Common myeloid progenitor, CD34-positive (primary cell): ENCODE data around the gene EXOC6.

Experiments used
- CTCF ChIA-PET: fragments of 350-600 bp; sonication (Branson Sonifier 250); formaldehyde crosslinking; loops from one replicate; lab custom pipeline; 2021; ENCODE audit warnings: antibody characterized with exemption; lab: Charles Lee
- POLR2A ChIA-PET: fragments of 350-600 bp; sonication (Branson Sonifier 250); formaldehyde crosslinking; loops from one replicate; lab custom pipeline; 2021; ENCODE audit warnings: antibody characterized with exemption; lab: Charles Lee
- DNase-seq, 3 donors: peaks; one replicate each; pipeline versions ENCODE4 v3.0.0 to v3.0.0-alpha.2; 2013
- H3K27ac ChIP-seq, 2 experiments: 1 replicate in 1 of 2; 2 replicates in 1 of 2; pipeline ENCODE4 v1.7.0; 2013; ENCODE audit warnings: inconsistent platforms in 2 of 2, low read length in 2 of 2, mild to moderate bottlenecking in 2 of 2, low read depth in 1 of 2, moderate library complexity in 1 of 2; ENCODE audit not compliant: severe bottlenecking in 2 of 2, insufficient read depth in 1 of 2, poor library complexity in 1 of 2
- H3K27me3 ChIP-seq, 5 experiments: replicated peaks in 2 of 5; 1 replicate in 3 of 5; 2 replicates in 2 of 5; pipeline versions ENCODE4 v1.6.1 to v1.7.0; 2013; ENCODE audit warnings: low read length in 4 of 5, mild to moderate bottlenecking in 2 of 5, moderate library complexity in 2 of 5, inconsistent platforms in 1 of 5; ENCODE audit not compliant: insufficient read depth in 5 of 5, control insufficient read depth in 4 of 5
- H3K36me3 ChIP-seq, 4 experiments: 1 replicate in 2 of 4; 2 replicates in 2 of 4; pipeline versions ENCODE4 v1.6.1 to v1.7.0; 2013; ENCODE audit warnings: low read length in 3 of 4, control low read depth in 1 of 4, mild to moderate bottlenecking in 1 of 4; ENCODE audit not compliant: control insufficient read depth in 4 of 4, insufficient read depth in 4 of 4
- H3K4me1 ChIP-seq, 4 experiments: 1 replicate in 3 of 4; 2 replicates in 1 of 4; pipeline versions ENCODE4 v1.6.1 to v1.7.1; 2013; ENCODE audit warnings: low read length in 3 of 4, mild to moderate bottlenecking in 3 of 4, control low read depth in 1 of 4, inconsistent platforms in 1 of 4, moderate library complexity in 1 of 4; ENCODE audit not compliant: control insufficient read depth in 4 of 4, insufficient read depth in 4 of 4; ENCODE audit errors: control extremely low read depth in 1 of 4
- H3K4me3 ChIP-seq, 7 experiments: 1 replicate in 4 of 7; 2 replicates in 3 of 7; pipeline versions ENCODE4 v1.5.1 to v1.7.0; 2013; ENCODE audit warnings: mild to moderate bottlenecking in 7 of 7, low read length in 6 of 7, moderate library complexity in 6 of 7, inconsistent platforms in 2 of 7, low read depth in 2 of 7, control low read depth in 1 of 7; ENCODE audit not compliant: insufficient read depth in 4 of 7, control insufficient read depth in 1 of 7; ENCODE audit errors: extremely low read depth in 1 of 7
- H3K9me3 ChIP-seq, 5 experiments: 1 replicate in 4 of 5; 2 replicates in 1 of 5; pipeline versions ENCODE4 v1.6.1 to v1.7.1; 2013; ENCODE audit warnings: low read length in 4 of 5, mild to moderate bottlenecking in 2 of 5, inconsistent platforms in 1 of 5, low read depth in 1 of 5, moderate library complexity in 1 of 5; ENCODE audit not compliant: control insufficient read depth in 4 of 5, insufficient read depth in 2 of 5; ENCODE audit errors: control extremely low read depth in 1 of 5
- WGBS: methylation state at CpG from one replicate; pipeline ENCODE4 v1.1.5; 2013; ENCODE audit not compliant: insufficient coverage; 5-methylcytosine and 5-hydroxymethylcytosine counted together

EXOC6 gene

GRCh38 chr10:92846344-92846743 is 2.0 kb upstream of the EXOC6 start:
- Histone ChIP-seq H3K27me3 (no peaks in the 10 kb centered on the region), H3K36me3 (no peaks in the 10 kb centered on the region), H3K27ac (peak overlapping the region in 1 of 2 experiments; percentile 45), H3K4me3 (peak overlapping the region in 4 of 7 experiments; percentile 21 to 63 (median 35)), H3K4me1 (peaks cover 37 to 59% (median 49%) of the 10 kb centered on the region in 4 experiments), H3K9me3 (peaks cover 0 to 2% (median 0%) of the 10 kb centered on the region in 5 experiments)
- ChIA-PET POLR2A (interaction anchor here (3.9 kb wide), 1 partner anchor 156 kb away, joined by 26 read pairs; the partner anchor contains the start of gene HHEX), CTCF (interaction anchor here (0.8 to 11.7 kb wide), 14 partner anchors 9 to 148 kb away, joined by 3 to 69 read pairs (median 4); no protein-coding TSS in a partner anchor)
- DNase-seq = peak in 2 of 3 donors; percentile 58
- 100% methylated on average over 1 of the region's 3 CpGs for WGBS

- CTCF ChIA-PET = interaction anchor here (0.6 to 11.7 kb wide), 18 partner anchors 9 to 255 kb away, joined by 3 to 69 read pairs (median 4); no protein-coding TSS in a partner anchor
- no peak overlapping the region for H3K27ac ChIP-seq
- H3K4me1 ChIP-seq = peaks cover 37 to 59% (median 49%) of the 10 kb centered on the region in 4 experiments
- H3K4me3 ChIP-seq = no peak overlapping the region
- peaks cover 0 to 2% (median 0%) of the 10 kb centered on the region in 5 experiments for H3K9me3 ChIP-seq
- no peak for DNase-seq
- WGBS = 100% methylated on average over 1 of the region's 2 CpGs
- no peaks in the 10 kb centered on the region for H3K36me3 ChIP-seq
- POLR2A ChIA-PET = interaction anchor here (3.9 kb wide), 1 partner anchor 156 kb away, joined by 26 read pairs; the partner anchor contains the start of gene HHEX
- H3K27me3 ChIP-seq = no peaks in the 10 kb centered on the region
Observed at GRCh38 chr10:92846854-92847201, 1.5 kb upstream of the EXOC6 start.

- peaks cover 0 to 2% (median 0%) of the 10 kb centered on the region in 5 experiments for H3K9me3 ChIP-seq
- H3K27me3 ChIP-seq = no peaks in the 10 kb centered on the region
- 100% methylated on average over 1 of the region's 4 CpGs for WGBS
- H3K4me1 ChIP-seq = peaks cover 37 to 59% (median 49%) of the 10 kb centered on the region in 4 experiments
- POLR2A ChIA-PET = interaction anchor here (3.9 kb wide), 1 partner anchor 157 kb away, joined by 26 read pairs; the partner anchor contains the start of gene HHEX
- CTCF ChIA-PET = interaction anchor here (0.6 to 11.7 kb wide), 14 partner anchors 10 to 256 kb away, joined by 3 to 69 read pairs (median 4); no protein-coding TSS in a partner anchor
- H3K4me3 ChIP-seq = peak overlapping the region in 3 of 7 experiments; percentile 80 to 87 (median 86)
- no peak overlapping the region for H3K27ac ChIP-seq
- DNase-seq = no peak
- no peaks in the 10 kb centered on the region for H3K36me3 ChIP-seq
Observed at GRCh38 chr10:92847202-92847864, 987 bp upstream of the EXOC6 start.

DNA sequence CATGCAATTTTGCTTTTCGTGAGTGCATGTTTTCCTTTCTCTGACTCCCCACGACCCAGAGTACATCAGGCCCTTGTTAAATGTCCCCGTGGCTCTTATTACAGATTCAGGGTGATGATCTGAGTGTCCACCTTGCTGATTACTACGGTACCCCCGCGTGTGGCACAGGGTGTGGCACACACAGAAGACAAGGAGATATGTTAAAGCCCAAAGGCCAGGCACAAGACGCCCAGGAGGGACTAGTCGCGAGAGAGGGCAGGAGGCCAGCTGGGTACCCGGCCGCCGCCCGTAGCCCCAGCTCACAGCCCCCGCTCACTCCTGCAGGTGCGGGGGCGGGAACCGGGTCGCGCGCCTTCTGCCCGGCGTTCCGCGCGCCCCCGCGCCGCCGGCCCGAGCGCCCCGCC is 281 bp upstream of the EXOC6 start:
- Histone ChIP-seq H3K4me3 (peak overlapping the region; percentile 78 to 94 (median 87)), H3K4me1 (peaks cover 36 to 55% (median 46%) of the 10 kb centered on the region in 4 experiments), H3K36me3 (no peaks in the 10 kb centered on the region), H3K27me3 (no peaks in the 10 kb centered on the region), H3K9me3 (peaks cover 0 to 2% (median 0%) of the 10 kb centered on the region in 5 experiments), H3K27ac (peak overlapping the region in 1 of 2 experiments; percentile 86)
- ChIA-PET CTCF (interaction anchor here (0.9 to 11.7 kb wide), 11 partner anchors 10 to 257 kb away, joined by 3 to 69 read pairs (median 4); no protein-coding TSS in a partner anchor), POLR2A (interaction anchor here (0.6 to 3.9 kb wide), 2 partner anchors 20 to 158 kb away, joined by 3 to 26 read pairs; partner anchors contain the start of gene HHEX)
- under 1% methylated on average over 29 of the region's 32 CpGs for WGBS
- no peak for DNase-seq

DNA sequence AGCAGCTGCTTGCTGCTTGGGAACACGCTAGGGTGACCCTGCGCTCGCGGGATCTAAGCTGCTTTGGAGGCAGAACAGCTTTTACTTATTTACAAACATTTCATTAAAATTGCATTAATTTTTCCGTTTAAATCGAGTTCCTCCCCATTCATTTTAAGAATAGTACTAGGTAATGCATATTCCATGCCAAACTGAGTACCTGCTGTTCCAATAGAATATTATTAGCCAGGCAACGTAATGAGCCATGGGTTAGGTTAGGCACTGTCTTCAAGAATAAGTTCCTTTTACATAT is 860 bp downstream of the EXOC6 start:
- peak in 1 of 3 donors; percentile 60 for DNase-seq
- POLR2A ChIA-PET = interaction anchor here (3.9 kb wide), 1 partner anchor 159 kb away, joined by 26 read pairs; the partner anchor contains the start of gene HHEX

GRCh38 chr10:92849576-92850090 is 1.3 kb downstream of the EXOC6 start:
- CTCF ChIA-PET = interaction anchor here (1.1 to 11.7 kb wide), 6 partner anchors 12 to 152 kb away, joined by 3 to 69 read pairs (median 6); no protein-coding TSS in a partner anchor
- POLR2A ChIA-PET = interaction anchor here (3.9 kb wide), 1 partner anchor 159 kb away, joined by 26 read pairs; the partner anchor contains the start of gene HHEX
- Histone ChIP-seq H3K9me3 (peaks cover 0 to 2% (median 0%) of the 10 kb centered on the region in 5 experiments), H3K4me1 (peaks cover 27 to 48% (median 39%) of the 10 kb centered on the region in 4 experiments), H3K36me3 (no peaks in the 10 kb centered on the region), H3K27me3 (no peaks in the 10 kb centered on the region), H3K4me3 (peak overlapping the region in 6 of 7 experiments; percentile 78 to 94 (median 86)), H3K27ac (peak overlapping the region in 1 of 2 experiments; percentile 86)
- no CpG with 5 or more reads among the region's 2 CpGs for whole genome bisulfite sequencing
- DNase-seq = no peak

More for the DNA sequence above, 860 bp downstream of the EXOC6 start:
- CTCF ChIA-PET = interaction anchor here (1.2 to 11.7 kb wide), 6 partner anchors 12 to 31 kb away, joined by 3 to 69 read pairs (median 6); no protein-coding TSS in a partner anchor
- Histone ChIP-seq H3K4me1 (peaks cover 32 to 52% (median 44%) of the 10 kb centered on the region in 4 experiments), H3K27me3 (no peaks in the 10 kb centered on the region), H3K36me3 (no peaks in the 10 kb centered on the region), H3K4me3 (peak overlapping the region; percentile 78 to 94 (median 87)), H3K27ac (peak overlapping the region in 1 of 2 experiments; percentile 86), H3K9me3 (peaks cover 0 to 2% (median 0%) of the 10 kb centered on the region in 5 experiments)
- 0% methylated on average over 5 of the region's 7 CpGs for WGBS
